SK-N-SH treated with all-trans-retinoic acid at 6 μM for 48 hours (cell line): ENCODE data around the gene CACNA2D2.

Source experiments
- ATAC-seq: fragments of 200-7000 bp; cut with Tn5 transposase; 3 replicates; pipeline ENCODE4 v1.9.1; 2020; ENCODE audit warnings: mild to moderate bottlenecking, moderate library complexity
- ARNTL ChIP-seq: fragments of 450-650 bp; formaldehyde crosslinking; IDR thresholded peaks from 2 replicates; pipeline ENCODE4 v1.5.0; 2020; ENCODE audit warnings: low read depth, mild to moderate bottlenecking, moderate library complexity, borderline replicate concordance
- BACH2 ChIP-seq: fragments of 250-450 bp; sonication (Bioruptor Pico); IDR thresholded peaks from 2 replicates; pipeline ENCODE4 v1.9.0; 2021; ENCODE audit warnings: mild to moderate bottlenecking, borderline replicate concordance
- CSDC2 ChIP-seq: fragments of 250-450 bp; sonication (Bioruptor Pico); IDR thresholded peaks from 2 replicates; pipeline ENCODE4 v1.5.0; 2020; ENCODE audit warnings: mild to moderate bottlenecking, moderate library complexity
- ESRRG ChIP-seq: fragments of 250-450 bp; sonication (Bioruptor Pico); IDR thresholded peaks from 2 replicates; pipeline ENCODE4 v1.6.1; 2021; ENCODE audit warnings: mild to moderate bottlenecking
- GLIS3 ChIP-seq: fragments of 250-450 bp; sonication (Bioruptor Pico); IDR thresholded peaks from 2 replicates; pipeline ENCODE4 v1.5.0; 2020; ENCODE audit warnings: mild to moderate bottlenecking, moderate library complexity
- ISL1 ChIP-seq: fragments of 250-450 bp; sonication (Bioruptor Pico); IDR thresholded peaks from 2 replicates; pipeline ENCODE4 v2.1.2; 2022; ENCODE audit warnings: mild to moderate bottlenecking, moderate library complexity
- OSR1 ChIP-seq: fragments of 250-450 bp; sonication (Bioruptor Pico); IDR thresholded peaks from 2 replicates; pipeline ENCODE4 v1.8.0; 2022; ENCODE audit warnings: moderate library complexity, mild to moderate bottlenecking, inconsistent platforms
- PPARA ChIP-seq: fragments of 250-450 bp; sonication (Bioruptor Pico); IDR thresholded peaks from 2 replicates; pipeline ENCODE4 v1.5.0; 2020; ENCODE audit warnings: mild to moderate bottlenecking, borderline replicate concordance
- RARB ChIP-seq: fragments of 250-450 bp; sonication (Bioruptor Pico); IDR thresholded peaks from 2 replicates; pipeline ENCODE4 v1.8.0; 2021; ENCODE audit warnings: mild to moderate bottlenecking, moderate library complexity
- TCF4 ChIP-seq: fragments of 250-450 bp; sonication (Bioruptor Pico); IDR thresholded peaks from 2 replicates; pipeline ENCODE4 v1.8.0; 2021; ENCODE audit warnings: mild to moderate bottlenecking, moderate library complexity, borderline replicate concordance
- TOX ChIP-seq: fragments of 250-450 bp; sonication (Bioruptor Pico); IDR thresholded peaks from 2 replicates; pipeline ENCODE4 v1.8.0; 2021; ENCODE audit warnings: mild to moderate bottlenecking, moderate library complexity, borderline replicate concordance
- ZC3H10 ChIP-seq: fragments of 250-450 bp; sonication (Bioruptor Pico); IDR thresholded peaks from 2 replicates; pipeline ENCODE4 v1.5.1; 2021; ENCODE audit warnings: mild to moderate bottlenecking, moderate library complexity
- ZFP3 ChIP-seq: fragments of 250-450 bp; sonication (Bioruptor Pico); IDR thresholded peaks from 2 replicates; pipeline ENCODE4 v1.5.0; 2020; ENCODE audit warnings: mild to moderate bottlenecking, moderate library complexity
- ZNF565 ChIP-seq: fragments of 450-650 bp; formaldehyde crosslinking; conservative IDR thresholded peaks from 2 replicates; pipeline ENCODE4 v1.5.0; 2020; ENCODE audit warnings: low read depth, mild to moderate bottlenecking, moderate library complexity
- ZNF70 ChIP-seq: fragments of 450-650 bp; formaldehyde crosslinking; IDR thresholded peaks from 2 replicates; pipeline ENCODE4 v1.5.0; 2020; ENCODE audit warnings: mild to moderate bottlenecking, moderate library complexity
- ZNF8 ChIP-seq: fragments of 450-650 bp; formaldehyde crosslinking; IDR thresholded peaks from 2 replicates; pipeline ENCODE4 v1.5.0; 2020; ENCODE audit warnings: mild to moderate bottlenecking, moderate library complexity
- TF ChIP-seq, protein P1 (sequence below): fragments of 250-450 bp; sonication (Bioruptor Pico); IDR thresholded peaks from 2 replicates; pipeline ENCODE4 v1.5.1; 2021; ENCODE audit warnings: mild to moderate bottlenecking, moderate library complexity
- TF ChIP-seq, protein P2 (sequence below): fragments of 250-450 bp; sonication (Bioruptor Pico); IDR thresholded peaks from 2 replicates; pipeline ENCODE4 v1.5.1; 2020; ENCODE audit warnings: low read depth, mild to moderate bottlenecking, moderate library complexity
- TF ChIP-seq, protein P3 (sequence below): fragments of 250-450 bp; sonication (Bioruptor Pico); IDR thresholded peaks from 2 replicates; pipeline ENCODE4 v1.5.0; 2020; ENCODE audit warnings: mild to moderate bottlenecking, moderate library complexity
- TF ChIP-seq, protein P4 (sequence below): fragments of 250-450 bp; sonication (Bioruptor Pico); IDR thresholded peaks from 2 replicates; pipeline ENCODE4 v1.8.0; 2021; ENCODE audit warnings: low read depth, mild to moderate bottlenecking, moderate library complexity, borderline replicate concordance

CACNA2D2 gene

DNA sequence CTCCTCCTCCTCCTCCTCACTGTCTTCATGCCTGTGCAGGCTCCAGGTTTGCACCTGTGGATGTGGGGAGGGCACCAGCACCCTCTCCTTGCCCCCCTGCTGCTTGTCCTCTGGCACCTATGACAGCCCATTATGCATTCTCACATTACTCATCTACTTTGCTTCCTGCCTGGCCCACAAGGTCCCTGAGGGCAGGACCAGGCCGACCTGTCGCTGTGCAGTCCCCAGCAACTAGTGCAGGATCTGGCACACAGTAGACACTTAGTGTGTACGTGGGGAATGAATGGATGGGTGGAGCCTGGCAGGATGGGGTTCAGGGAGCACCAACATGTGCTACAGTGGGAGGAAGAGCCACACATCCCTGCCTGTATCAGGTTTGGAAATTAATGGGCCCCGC is 85.8 kb downstream of the CACNA2D2 start:
- ATAC-seq, result no peak
- TF ChIP-seq TOX (CRISPR knock-in tag) (no peak), ZNF565 (CRISPR knock-in tag) (no peak), RARB (no peak), ISL1 (no peak), ZNF70 (no peak)

DNA sequence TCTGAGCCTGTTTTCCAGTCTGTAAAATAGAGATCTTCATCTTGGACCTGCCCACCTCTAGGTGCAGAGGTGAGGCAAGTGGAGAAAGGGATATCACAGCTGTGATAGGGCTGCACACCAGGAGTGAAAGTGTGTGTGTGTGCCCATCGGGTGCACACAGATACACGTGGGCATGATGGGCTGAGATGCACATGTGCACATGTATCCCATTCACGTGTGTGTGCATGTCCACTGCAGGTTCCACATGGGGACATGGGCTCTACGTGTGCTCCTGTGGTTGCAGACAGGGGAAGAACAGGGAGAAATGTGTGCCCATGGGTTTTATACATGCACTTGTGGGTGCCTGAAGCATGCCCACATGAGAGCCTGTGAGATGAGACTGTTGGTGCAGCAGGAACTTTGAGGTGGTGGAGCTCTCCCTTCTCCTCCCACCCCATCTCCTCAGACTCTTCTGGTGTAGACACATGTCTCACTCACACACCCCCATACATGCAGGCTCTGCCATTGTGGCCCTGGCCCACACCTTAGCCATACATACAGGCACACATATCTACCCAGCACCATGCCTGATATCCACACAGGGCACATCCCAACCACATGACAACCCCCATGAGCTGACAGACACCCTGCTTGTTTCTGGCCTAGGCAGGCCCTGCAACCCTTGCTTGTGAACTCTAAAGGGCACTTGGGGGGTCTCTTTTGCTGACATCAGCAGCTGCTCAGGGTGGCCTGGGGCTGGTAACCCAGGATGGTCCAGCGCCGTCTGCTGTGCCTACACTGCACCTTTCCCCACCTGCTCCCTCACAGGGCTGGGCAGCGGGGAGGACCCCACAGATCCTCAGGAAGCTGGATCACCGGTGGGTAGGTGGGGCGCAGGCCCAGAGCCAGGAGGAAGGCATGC is 86.4 kb downstream of the CACNA2D2 start:
- no peak for TF ChIP-seq TOX (CRISPR knock-in tag)
- no peak for TF ChIP-seq ARNTL (CRISPR knock-in tag)
- no peak for TF ChIP-seq TCF4 (CRISPR knock-in tag)
- TF ChIP-seq RARB, result no peak
- TF ChIP-seq ZNF8, result no peak
- no peak for TF ChIP-seq ISL1
- TF ChIP-seq CSDC2 (CRISPR knock-in tag), result no peak
- no peak for TF ChIP-seq ZC3H10 (CRISPR knock-in tag)
- TF ChIP-seq, protein P1, sequence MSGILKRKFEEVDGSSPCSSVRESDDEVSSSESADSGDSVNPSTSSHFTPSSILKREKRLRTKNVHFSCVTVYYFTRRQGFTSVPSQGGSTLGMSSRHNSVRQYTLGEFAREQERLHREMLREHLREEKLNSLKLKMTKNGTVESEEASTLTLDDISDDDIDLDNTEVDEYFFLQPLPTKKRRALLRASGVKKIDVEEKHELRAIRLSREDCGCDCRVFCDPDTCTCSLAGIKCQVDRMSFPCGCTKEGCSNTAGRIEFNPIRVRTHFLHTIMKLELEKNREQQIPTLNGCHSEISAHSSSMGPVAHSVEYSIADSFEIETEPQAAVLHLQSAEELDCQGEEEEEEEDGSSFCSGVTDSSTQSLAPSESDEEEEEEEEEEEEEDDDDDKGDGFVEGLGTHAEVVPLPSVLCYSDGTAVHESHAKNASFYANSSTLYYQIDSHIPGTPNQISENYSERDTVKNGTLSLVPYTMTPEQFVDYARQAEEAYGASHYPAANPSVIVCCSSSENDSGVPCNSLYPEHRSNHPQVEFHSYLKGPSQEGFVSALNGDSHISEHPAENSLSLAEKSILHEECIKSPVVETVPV (CRISPR knock-in tag), result no peak
- no peak for TF ChIP-seq ZFP3 (CRISPR knock-in tag)
- ATAC-seq, result no peak

DNA sequence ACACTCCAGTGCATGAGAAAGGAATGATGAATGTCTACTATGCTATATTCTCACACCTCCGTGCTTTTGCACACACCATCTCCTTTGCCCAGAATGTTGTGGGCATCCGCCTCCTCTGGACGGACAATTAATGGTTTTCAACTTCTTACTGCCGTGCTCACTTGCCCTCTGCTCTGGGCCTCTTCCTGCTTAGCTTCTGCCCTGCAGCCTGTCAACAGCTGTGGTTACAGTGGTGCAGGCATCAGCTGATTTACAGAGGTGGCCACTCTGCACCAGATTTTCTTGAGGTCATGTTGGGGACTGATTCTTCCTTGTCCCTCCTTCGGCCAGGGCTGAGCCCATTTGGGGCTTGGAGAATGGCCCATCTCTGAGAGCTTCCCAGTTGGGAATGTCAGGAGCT is 87.6 kb downstream of the CACNA2D2 start:
- ATAC-seq, result no peak

DNA sequence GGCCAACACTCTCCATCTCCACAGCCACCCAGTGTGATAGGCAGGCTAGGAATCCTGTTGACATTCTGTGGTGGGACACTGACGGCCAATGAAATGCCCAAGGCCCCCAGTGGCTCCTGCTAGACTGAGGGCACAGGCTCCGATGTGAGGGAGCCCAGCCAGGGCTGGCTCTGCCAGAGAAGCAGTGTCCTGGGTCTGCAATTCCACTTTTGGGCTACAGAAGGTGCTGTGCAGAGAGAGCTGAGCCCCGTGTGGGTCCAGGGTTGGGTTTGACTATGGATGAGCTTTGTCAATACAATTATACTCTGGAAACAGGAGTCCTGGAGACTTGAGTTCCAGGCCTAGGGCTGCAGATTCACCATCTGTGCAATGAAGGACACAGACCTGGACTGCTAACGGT is 88.4 kb downstream of the CACNA2D2 start:
- no peak for ATAC-seq
- TF ChIP-seq TCF4 (CRISPR knock-in tag), result no peak
- TF ChIP-seq, protein P2, sequence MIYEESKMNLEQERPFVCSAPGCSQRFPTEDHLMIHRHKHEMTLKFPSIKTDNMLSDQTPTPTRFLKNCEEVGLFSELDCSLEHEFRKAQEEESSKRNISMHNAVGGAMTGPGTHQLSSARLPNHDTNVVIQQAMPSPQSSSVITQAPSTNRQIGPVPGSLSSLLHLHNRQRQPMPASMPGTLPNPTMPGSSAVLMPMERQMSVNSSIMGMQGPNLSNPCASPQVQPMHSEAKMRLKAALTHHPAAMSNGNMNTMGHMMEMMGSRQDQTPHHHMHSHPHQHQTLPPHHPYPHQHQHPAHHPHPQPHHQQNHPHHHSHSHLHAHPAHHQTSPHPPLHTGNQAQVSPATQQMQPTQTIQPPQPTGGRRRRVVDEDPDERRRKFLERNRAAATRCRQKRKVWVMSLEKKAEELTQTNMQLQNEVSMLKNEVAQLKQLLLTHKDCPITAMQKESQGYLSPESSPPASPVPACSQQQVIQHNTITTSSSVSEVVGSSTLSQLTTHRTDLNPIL (CRISPR knock-in tag), result no peak
- no peak for TF ChIP-seq BACH2 (CRISPR knock-in tag)
- TF ChIP-seq ZC3H10 (CRISPR knock-in tag), result no peak
- no peak for TF ChIP-seq GLIS3 (CRISPR knock-in tag)
- no peak for TF ChIP-seq ISL1
- TF ChIP-seq, protein P3, sequence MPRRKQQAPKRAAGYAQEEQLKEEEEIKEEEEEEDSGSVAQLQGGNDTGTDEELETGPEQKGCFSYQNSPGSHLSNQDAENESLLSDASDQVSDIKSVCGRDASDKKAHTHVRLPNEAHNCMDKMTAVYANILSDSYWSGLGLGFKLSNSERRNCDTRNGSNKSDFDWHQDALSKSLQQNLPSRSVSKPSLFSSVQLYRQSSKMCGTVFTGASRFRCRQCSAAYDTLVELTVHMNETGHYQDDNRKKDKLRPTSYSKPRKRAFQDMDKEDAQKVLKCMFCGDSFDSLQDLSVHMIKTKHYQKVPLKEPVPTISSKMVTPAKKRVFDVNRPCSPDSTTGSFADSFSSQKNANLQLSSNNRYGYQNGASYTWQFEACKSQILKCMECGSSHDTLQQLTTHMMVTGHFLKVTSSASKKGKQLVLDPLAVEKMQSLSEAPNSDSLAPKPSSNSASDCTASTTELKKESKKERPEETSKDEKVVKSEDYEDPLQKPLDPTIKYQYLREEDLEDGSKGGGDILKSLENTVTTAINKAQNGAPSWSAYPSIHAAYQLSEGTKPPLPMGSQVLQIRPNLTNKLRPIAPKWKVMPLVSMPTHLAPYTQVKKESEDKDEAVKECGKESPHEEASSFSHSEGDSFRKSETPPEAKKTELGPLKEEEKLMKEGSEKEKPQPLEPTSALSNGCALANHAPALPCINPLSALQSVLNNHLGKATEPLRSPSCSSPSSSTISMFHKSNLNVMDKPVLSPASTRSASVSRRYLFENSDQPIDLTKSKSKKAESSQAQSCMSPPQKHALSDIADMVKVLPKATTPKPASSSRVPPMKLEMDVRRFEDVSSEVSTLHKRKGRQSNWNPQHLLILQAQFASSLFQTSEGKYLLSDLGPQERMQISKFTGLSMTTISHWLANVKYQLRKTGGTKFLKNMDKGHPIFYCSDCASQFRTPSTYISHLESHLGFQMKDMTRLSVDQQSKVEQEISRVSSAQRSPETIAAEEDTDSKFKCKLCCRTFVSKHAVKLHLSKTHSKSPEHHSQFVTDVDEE (CRISPR knock-in tag), result no peak
- no peak for TF ChIP-seq ZNF8
- TF ChIP-seq OSR1 (CRISPR knock-in tag), result no peak
- TF ChIP-seq ZNF70, result no peak
- TF ChIP-seq, protein P1 (CRISPR knock-in tag), result no peak
- TF ChIP-seq ESRRG (CRISPR knock-in tag), result no peak
- TF ChIP-seq RARB, result no peak

More for the DNA sequence above, 87.6 kb downstream of the CACNA2D2 start:
- TF ChIP-seq ZNF565 (CRISPR knock-in tag) (no peak), ZFP3 (CRISPR knock-in tag) (no peak), PPARA (CRISPR knock-in tag) (no peak), ISL1 (no peak), OSR1 (CRISPR knock-in tag) (no peak), TOX (CRISPR knock-in tag) (no peak), ESRRG (CRISPR knock-in tag) (no peak), TCF4 (CRISPR knock-in tag) (no peak), ZNF70 (no peak), ZC3H10 (CRISPR knock-in tag) (no peak)
- TF ChIP-seq, protein P3 (CRISPR knock-in tag), result no peak
- TF ChIP-seq, protein P4, sequence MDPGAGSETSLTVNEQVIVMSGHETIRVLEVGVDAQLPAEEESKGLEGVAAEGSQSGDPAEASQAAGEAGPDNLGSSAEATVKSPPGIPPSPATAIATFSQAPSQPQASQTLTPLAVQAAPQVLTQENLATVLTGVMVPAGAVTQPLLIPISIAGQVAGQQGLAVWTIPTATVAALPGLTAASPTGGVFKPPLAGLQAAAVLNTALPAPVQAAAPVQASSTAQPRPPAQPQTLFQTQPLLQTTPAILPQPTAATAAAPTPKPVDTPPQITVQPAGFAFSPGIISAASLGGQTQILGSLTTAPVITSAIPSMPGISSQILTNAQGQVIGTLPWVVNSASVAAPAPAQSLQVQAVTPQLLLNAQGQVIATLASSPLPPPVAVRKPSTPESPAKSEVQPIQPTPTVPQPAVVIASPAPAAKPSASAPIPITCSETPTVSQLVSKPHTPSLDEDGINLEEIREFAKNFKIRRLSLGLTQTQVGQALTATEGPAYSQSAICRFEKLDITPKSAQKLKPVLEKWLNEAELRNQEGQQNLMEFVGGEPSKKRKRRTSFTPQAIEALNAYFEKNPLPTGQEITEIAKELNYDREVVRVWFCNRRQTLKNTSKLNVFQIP (CRISPR knock-in tag), result no peak
